COLO668 (cell line): ENCODE measurements around the gene NKX6-2.
A peak's percentile ranks its signal among the peaks of the same experiment; 100 is the strongest.
"Not testable (repeated sequence)": the region's sequence is repeated elsewhere in the genome, so short reads cannot be mapped to it uniquely, and the experiment has no call there.

Experiments
- DNase-seq: peaks from one replicate; lab custom pipeline; 2025; ENCODE audit not compliant: unreplicated experiment; lab: John Stamatoyannopoulos, UW

The NKX6-2 gene

DNA sequence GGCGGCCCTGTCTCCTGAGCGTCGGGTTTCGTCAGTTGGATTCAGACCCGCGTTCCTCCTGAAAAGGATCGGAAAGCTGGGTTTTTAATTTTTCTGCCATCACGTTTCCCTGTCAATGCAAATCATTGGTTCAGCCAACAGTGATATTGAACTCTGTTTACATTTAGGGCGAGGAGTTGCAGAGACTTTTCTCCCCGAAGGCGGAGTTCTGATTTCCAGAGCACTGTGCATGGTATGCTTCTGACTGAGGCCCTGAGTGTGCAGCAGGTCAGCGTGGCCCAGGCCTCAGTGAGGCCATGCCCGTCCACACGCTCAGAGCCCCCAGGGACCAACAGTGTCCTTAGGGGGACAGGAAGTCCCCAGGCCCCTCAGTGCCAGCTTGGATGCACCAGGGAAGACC is 27.1 kb downstream of the NKX6-2 start:
- DNase-seq = no peak

DNA sequence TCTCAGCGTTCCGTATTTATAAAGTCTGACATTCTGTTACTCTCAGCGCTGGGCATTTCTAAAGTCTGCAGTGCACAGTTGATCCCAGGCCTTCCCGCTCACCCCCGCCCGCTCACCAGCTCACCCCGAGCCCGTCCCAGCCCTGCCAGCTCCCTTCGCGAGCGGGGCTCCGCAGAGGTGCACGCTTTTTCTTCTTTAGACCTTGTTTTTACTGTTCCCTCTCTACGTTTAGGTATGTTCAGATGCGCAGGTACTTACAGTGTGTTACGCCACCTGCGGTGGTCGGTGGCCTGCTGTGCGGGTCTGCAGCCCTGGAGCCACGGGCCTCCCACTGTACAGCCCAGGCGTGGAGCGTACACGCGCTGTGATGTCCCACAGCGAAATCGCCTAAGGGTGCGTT is 28.8 kb downstream of the NKX6-2 start:
- no peak for DNase-seq

DNA sequence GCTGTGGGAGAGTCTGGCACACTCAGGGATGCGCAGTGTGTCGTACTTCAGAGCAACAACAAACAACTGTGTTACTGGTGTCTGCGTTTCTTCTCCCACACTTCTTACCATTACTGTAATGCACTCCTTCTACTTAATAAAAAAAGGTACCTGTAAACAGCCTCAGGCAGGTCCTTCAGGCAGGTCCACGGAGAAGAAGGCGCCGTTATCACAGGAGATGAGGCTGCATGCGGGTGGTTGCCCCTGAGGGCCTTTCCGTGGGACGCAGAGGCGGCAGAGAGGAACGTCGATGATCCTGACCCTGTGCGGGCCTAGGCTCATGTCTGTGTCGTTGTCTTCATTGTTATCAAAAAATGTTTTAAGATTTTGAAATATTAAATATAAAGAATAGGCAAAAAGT is 29.4 kb downstream of the NKX6-2 start:
- no peak for DNase-seq

DNA sequence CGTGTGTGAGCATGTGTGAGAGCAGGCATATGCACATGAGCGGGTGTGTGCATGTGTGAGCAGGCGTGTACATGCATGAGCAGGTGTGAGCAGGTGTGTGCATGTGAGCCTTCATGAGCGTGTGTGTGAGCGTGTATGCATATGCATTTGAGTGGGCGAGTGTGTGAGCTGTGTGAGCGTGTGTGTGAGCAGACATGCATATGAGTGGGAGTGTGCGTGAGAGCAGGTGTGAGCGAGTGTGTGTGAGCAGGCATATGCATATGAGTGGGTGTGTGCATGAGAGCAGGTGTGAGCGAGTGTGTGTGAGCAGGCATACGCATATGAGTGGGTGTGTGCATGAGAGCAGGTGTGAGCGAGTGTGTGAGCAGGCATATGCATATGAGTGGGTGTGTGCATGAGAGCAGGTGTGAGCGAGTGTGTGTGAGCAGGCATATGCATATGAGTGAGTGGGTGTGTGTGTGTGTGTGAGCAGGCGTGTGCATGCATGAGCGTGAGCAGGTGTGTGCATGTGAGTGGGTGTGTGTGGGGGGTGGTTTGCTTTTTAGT is 30.7 kb downstream of the NKX6-2 start:
- DNase-seq = no peak

DNA sequence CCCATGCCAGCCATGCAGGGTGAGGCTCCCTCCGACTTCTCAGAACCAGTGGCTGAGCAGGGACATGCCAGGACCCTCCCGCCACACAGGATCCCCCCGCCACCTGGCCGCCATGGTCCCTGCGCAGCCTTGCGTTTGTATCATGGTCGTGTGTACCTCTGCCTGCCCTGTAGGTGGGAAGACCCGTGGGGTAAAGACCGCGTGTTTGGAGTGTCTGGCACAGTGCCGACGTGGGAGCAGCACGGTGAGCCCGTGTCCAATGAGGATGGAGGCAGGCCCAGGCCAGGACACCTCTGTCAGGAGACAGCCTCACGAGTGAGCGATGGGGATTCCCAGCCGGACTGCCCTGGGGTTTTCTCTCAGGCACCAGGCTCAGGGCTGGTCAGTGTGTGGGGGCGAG is 31.9 kb downstream of the NKX6-2 start:
- DNase-seq = no peak

DNA sequence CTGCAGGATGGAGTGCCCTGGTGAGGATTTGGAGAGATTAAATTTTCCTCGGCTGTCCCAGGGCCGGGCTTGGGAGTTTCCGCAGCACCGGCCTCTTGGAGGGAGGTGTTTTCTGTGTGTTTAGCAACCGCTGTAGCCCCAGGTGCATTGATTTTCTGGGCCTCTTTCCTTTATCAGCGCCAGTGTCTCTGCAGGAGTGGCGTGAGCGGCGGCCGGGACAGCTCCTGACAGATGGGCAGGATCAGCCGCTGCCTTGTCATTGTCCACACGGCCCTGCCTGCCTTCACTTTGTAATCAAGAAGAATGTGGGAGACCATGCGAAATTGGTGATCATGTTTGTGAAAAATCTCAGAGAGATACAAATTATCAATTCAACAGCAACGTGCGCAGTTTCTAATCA is 32.4 kb downstream of the NKX6-2 start:
- no peak for DNase-seq

DNA sequence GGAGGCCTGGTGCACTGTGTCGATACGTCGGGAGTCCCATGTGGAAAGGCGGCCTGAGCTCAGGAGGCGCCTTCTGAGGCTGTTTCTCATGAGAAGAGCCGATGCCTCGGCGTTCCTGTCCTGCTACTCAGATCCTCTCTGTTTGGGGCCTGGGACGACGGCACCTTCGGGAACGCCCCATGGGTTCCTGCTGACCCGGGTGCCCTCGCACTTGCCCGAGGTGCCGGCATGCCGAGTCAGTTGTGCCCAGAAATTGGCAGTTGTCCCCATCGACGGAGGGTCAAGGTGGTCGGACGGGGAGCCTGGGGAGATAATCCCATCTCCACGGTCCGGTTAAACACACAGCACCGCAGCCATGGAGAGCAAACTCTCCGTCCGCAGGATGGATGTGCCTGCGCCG is 33.0 kb downstream of the NKX6-2 start:
- DNase-seq = no peak

DNA sequence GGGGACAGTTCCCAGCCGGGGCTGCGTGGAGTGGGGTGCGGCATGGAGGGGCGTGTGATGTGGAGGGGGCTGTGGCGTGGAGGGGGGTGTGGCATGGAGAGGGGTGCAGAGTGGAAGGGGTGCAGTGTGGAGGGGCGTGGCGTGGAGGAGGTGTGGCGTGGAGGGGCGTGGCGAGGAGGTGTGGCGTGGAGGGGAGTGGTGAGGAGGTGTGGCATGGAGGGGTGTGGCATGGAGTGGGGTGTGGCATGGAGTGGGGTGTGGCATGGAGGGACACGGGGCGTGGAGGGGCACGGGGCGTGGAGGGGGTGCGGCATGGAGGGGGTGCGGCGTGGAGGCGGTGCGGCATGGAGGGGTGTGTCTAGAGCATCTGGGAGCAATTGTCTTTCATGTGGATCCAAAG is 33.6 kb downstream of the NKX6-2 start:
- no peak for DNase-seq

DNA sequence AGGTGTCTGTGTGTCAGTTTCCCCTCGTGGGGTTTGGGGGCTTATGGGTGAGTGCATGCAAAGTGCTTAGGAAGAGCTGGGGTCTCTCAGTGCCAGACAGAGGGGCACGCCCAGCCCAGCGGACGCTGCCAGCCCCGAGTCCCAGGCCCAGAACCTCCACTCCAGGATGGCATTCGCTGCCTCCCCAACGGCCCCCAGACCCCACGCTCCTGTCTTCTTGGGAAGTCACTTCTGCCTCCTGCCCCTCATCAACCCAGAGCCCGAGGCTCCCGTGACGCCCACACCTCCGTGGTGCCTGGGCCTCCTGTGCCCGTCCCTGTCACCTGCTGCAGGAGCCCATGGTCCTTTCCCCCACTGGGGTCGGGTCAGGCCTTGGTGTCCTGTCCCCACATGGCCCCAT is 35.0 kb downstream of the NKX6-2 start:
- DNase-seq = no peak

DNA sequence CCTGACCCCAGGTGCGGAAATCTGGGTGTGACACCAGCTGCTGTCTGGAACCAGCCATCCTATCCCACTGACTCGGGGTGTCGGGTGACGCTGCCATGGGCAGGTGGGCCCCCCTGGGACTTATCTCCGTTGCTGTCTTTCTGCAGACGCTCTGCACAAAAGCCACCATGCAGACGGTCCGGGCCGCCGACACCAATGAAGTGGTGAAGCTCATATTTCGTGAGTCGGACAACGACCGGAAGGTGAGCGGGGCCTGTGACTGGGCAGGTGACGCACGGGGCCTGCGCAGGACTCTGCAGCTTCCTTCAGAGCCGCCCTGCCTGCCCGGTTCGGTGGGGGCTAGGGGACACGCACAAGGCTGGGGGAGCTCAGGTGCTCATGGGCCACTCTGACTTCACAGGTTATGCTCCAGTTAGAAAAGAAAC is 36.6 kb downstream of the NKX6-2 start:
- peak; percentile 1 for DNase-seq

DNA sequence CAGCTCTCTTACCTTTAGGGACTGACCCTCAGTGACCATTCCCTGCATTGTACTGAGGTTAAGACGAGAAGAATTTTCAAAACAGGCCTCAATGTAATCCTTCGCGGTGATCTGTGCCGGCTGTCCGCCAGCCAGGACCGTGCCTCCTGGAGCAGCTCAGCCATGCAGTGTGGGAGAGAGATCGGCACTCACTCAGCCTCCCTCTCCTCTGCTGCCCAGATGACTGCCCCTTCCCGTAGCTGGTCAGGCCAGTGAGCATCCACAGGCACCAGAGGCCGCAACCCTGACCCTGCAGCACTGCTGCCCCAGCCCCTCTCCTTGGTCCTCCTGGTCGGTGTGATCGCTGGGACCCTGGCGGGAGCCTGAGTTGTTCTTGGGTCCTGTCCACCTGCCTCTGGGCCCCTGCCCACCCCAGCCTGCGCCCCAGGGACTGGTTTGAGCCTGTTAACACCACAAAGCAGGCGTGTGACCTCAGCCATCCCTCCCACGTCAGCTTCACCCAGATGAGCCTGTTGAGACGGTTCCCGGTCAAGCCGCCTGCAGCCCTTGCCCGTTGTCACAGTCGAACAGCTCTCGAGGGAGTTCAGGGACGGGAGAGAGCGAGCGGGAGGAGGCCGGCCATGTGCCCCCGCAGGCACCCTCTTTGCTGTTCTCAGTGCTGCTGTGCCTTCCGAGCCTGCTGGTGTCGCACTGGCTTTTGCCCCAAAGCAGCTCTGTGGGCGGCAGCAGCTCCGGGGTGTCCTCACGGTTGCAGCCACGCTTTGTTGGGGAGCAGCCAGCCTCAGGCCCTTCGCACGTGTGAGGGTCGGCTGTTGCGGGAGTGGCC is 37.2 kb downstream of the NKX6-2 start:
- DNase-seq = no peak

DNA sequence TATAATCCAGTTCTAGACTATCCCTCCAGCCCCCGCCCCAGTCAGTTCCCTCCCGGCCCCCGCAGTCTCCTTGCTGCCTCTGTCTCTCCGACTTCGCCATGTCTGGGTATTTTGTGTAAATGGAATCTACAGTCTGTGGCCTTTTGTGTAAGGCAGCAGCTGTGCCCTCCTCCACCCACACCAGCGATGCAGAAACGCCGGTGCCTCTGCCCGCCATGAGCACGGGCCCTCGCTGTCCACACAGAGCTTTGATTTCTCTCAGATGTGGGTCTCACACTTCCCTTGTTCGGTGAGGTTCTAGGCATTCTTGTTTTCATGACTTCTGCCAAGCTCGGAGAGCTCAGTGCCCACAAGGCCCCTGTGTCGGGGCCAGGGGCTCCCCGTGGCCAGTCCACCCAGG is 37.8 kb downstream of the NKX6-2 start:
- no peak for DNase-seq

DNA sequence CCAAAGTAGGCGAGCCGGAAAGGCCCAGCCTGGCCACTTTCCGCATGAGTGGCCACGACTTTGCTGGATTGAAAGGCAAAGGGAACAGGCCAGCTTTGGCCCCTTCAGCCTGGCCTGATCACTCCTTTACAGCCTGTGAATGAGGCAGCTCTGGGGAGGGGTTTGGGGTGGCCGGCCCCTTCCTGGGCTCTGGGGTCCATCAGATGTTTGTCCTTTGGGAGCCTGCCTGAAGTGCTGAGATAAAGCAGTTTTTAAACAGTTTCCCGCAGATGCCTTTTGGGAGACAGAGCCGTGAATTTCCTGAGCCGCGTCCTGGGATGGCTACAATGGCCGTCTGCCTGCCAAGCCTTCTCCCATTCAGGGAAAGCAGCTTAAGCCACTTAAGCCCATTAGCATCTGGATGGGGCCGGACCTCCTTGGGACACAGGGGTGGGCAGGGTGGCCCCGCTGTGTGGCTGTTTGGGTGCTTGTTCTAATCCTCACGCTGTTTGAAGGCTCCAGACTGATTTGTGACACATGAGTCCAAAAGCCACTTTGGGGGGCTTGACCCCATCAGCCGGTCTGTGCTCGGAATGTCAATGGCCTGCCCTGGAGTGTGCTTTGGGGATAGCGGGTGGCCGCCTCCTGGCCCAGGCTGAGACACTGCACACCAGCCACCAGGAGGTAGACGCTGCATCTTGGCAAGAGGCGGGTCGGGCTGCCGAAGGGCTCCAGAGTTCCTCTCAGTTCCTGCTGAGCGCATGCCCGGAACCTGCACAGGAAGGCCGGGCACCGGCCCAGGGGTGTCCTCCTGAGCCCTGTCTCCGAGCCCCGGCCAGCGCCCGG is 38.9 kb downstream of the NKX6-2 start:
- no peak for DNase-seq

DNA sequence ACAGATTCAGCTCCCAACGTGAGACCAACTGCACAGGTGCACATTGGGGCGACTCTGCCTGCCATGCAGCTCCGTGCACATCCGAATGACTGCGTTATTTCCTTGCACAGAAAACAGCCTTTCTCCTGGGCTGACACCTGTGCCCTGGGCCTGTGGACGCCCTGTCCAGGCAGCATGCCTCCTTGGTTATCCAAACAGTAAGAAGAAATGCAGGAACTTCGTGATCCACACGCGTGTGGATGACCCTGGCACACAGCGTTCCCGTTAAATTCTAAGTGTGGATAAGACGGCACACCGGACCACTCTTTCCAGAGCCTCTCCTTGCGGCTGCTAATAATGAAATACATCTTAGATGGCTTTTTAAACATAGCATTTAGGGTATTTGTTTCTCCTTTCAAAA is 39.6 kb downstream of the NKX6-2 start:
- DNase-seq = no peak

DNA sequence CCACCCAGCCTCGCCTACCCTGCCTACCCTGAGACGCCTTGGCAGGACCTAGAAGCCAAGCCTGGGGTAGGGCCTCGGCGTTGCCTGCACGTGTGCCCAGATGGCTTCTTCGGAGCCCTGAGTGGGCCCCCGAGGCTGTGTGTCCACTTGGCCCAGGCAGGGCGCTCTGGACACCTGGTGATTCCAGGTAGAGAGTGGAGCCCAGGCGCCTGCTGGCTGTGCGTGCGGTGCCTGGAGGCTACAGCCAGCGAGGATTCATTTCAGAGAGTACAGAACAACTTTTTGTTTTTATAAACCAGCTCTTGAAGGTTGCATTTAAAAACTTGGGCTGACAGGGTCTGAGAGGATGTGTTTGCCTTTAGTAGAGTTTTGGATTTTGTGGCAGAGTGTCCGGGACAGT is 40.0 kb downstream of the NKX6-2 start:
- DNase-seq = no peak

DNA sequence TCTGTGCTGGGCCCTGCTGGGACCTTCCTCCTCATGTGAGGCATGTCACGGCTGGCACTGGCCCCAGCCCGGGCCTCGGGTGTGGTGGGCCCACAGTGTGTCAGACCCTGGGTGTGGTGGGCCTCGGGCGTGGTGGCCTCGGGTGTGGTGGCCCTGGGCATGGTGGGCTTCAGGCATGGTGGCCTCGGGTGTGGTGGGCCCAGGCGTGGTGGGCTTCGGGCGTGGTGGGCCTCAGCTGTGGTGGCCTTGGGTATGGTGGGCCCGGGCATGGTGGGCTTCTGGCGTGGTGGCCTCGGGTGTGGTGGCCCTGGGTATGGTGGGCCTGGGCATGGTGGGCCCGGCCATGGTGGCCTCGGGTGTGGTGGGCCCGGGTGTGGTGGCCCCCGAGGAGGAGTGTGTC is 40.4 kb downstream of the NKX6-2 start:
- DNase-seq = no peak

DNA sequence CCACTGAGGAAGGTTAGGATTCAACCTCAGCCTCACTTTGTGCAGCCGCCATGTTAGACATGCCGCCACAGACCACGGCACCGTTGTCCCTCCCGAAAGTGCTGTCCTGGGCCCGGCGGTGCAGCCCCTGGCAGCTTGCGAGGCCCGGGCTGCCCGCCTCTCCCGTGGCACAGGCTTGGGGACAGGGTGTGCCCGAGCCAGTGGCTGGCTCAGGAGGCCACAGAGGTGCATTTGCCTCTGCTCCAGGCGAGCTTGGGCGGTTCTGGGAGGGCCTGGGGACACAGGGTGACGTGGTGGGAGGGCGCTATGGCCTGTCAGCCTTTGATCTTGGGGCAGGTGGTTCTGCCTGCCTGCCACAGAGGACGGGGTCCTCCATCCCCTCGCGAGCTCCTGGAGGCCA is 41.1 kb downstream of the NKX6-2 start:
- no peak for DNase-seq

DNA sequence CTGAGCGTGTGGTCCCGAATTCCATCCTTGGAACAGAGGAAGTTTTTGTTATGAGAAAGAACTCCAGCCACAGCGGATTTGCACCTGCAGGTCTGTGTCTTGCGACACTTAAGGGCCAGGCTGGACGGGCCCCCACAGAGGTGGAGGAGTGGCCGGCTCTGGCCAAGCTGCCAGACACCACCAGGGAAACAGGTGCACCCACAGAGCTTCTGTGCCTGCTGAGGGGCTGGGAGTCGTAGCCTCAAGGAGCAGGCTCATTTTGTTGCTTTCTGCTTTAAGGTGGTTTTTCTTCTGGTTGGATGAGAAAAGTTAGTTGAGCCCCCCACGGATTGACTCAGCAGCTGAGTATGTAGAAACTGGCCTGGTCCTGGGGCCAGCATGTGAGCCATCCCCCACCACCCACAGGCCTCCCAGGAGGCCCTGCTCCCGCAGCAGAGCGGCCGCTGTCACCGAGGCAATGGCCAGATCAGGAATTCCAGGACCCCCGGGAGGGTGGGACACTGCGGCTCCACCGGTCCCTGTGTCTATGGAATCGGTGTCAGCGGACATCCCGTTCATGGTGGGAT is 41.9 kb downstream of the NKX6-2 start:
- no peak for DNase-seq

DNA sequence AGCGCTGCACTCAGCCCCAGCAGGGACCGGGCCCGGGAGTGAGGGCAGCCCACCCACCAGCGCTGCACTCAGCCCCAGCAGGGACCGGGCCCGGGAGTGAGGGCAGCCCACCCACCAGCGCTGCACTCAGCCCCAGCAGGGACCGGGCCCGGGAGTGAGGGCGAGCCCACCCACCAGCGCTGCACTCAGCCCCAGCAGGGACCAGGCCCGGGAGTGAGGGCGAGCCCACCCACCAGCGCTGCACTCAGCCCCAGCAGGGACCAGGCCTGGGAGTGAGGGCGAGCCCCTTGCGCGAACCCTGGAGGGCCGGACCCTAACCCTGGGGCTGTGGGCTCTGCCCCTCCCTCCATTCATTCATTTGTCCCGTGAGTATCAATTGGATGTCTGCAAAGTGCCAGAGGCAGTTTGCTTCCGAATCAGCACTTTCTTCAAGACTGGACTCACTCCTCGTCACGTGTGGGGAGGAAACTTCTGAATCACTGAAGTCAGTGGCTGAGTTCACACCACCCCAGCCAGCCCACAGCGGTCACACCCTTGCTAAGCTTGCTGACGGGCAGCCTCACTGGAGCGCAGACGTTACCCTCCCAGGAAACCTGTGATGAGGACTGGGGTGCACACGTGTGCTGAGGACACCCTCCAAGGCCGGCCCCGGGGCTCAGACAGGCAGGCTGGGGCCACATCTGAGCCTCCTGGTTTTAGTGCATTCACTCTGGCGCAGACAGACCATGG is 42.6 kb downstream of the NKX6-2 start:
- DNase-seq = not testable (repeated sequence)

DNA sequence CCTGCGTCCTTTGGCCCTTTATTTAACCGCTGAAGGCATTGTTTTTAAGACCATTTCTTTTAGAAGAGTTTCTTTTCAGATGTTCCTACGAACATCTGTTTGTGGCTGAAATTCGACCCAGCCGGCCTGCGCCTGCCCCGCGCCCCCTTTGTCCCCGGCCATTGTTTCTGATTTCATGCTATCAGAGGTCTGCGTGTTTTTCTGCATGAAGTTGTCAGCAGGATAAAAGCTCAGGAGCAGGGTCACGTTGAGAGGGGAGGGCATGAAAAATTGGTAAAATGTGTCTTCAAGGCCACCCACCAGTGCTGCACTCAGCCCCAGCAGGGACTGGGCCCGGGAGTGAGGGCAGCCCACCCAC is 43.1 kb downstream of the NKX6-2 start:
- no peak for DNase-seq

DNA sequence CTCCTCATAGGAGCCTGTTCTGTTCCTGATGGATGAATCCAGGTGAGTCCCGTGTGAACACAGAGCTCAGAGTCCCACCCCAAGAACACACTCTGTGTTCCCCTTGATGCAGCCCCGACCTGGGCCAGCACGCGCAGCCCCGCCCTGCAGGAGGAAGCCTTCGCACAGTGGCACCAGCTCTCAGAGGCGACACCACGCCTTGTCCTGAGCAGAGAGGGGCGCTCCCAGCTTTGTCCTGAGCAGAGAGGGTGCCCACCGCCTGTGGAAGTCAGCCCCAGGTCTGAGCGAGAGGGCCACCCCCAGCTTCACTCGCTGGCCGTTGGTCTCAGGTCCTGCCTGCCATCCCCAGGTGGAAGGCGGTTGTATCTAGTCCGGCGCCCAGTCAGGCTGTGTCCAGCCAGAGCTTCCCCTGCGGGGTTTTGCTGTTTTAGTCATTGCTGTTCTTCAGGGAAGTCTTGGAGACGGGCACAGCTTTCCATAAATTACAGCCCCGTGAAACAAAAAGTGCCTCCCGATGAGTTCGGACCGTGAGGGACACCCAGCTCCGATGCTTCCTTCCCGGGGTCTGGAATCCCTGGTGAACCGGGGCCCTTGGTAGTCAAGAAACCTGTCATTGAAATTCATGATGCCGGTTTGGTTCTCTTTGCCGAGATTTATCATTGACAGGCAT is 43.6 kb downstream of the NKX6-2 start:
- DNase-seq = no peak
